Activated CD8-positive, alpha-beta T cell treated with anti-CD3 and anti-CD28 coated beads, Interleukin-2, amount 10 ng/mL, durations not matched to agents 7 days and 5 days (primary cell): ENCODE measurements around the gene NRGN. TPM values are rescaled to one million over a fixed set of nuclear protein-coding genes. Genes with fewer than 3 reads are reported as not detected.

Source experiments
- ATAC-seq: fragments of 150-1000 bp; cut with Tn5 transposase; one replicate; pipeline ENCODE4 v1.10.0; 2021; ENCODE audit warnings: moderate library complexity
- CTCF ChIA-PET: fragments of 350-600 bp; sonication (Branson Sonifier 250); formaldehyde crosslinking; loops from one replicate; lab custom pipeline; 2021; ENCODE audit warnings: antibody characterized with exemption; lab: Charles Lee
- POLR2A ChIA-PET: fragments of 350-600 bp; sonication (Branson Sonifier 250); formaldehyde crosslinking; loops from one replicate; lab custom pipeline; 2021; ENCODE audit warnings: antibody characterized with exemption; lab: Charles Lee
- DNase-seq: peaks from one replicate; pipeline ENCODE4 v3.0.0-alpha.2; 2020
- H3K27ac Mint-ChIP-seq: one replicate; pipeline ENCODE4 v1.8.0; 2021; ENCODE audit warnings: mild to moderate bottlenecking, mixed read lengths
- H3K27me3 Mint-ChIP-seq: one replicate; pipeline ENCODE4 v1.8.0; 2021; ENCODE audit warnings: low read depth, mixed read lengths
- H3K36me3 Mint-ChIP-seq: one replicate; pipeline ENCODE4 v1.8.0; 2021; ENCODE audit warnings: low read depth, mixed read lengths
- H3K4me1 Mint-ChIP-seq: one replicate; pipeline ENCODE4 v1.8.0; 2021; ENCODE audit warnings: low read depth, mixed read lengths
- H3K4me3 Mint-ChIP-seq: one replicate; pipeline ENCODE4 v1.8.0; 2021; ENCODE audit warnings: mild to moderate bottlenecking, mixed read lengths
- H3K9me3 Mint-ChIP-seq: one replicate; pipeline ENCODE4 v1.8.0; 2022; ENCODE audit warnings: mixed read lengths; ENCODE audit not compliant: insufficient read depth
- total RNA-seq, 2 experiments: library from RNA; stranded (reverse); gene quantifications; one replicate each; pipeline ENCODE4 v1.2.3, GENCODE V29; 2021

NRGN gene
- total RNA-seq, 2 experiments from 2014 or later = 5.7 to 6.1 TPM

- ChIA-PET CTCF (interaction anchor here (1.1 to 2.3 kb wide), 3 partner anchors 13 to 105 kb away, joined by 3 to 23 read pairs (median 6); no protein-coding TSS in a partner anchor), POLR2A (interaction anchor here (2.8 kb wide), 1 partner anchor 13 kb away, joined by 7 read pairs; no protein-coding TSS in a partner anchor)
- H3K4me3 Mint-ChIP-seq = no peak overlapping the region
- H3K27me3 Mint-ChIP-seq = peaks cover 46% of the 10 kb centered on the region
- no peaks in the 10 kb centered on the region for H3K9me3 Mint-ChIP-seq
- DNase-seq (no peak), ATAC-seq (no peak)
- H3K27ac Mint-ChIP-seq = no peak overlapping the region
- peaks cover 39% of the 10 kb centered on the region for H3K4me1 Mint-ChIP-seq
- no peaks in the 10 kb centered on the region for H3K36me3 Mint-ChIP-seq
Observed at GRCh38 chr11:124759266-124760204, 19.8 kb downstream of the NRGN start.

- no peak overlapping the region for H3K27ac Mint-ChIP-seq
- CTCF ChIA-PET = interaction anchor here (1.6 to 5.3 kb wide), 3 partner anchors 34 to 91 kb away, joined by 7 to 108 read pairs (median 34); no protein-coding TSS in a partner anchor
- POLR2A ChIA-PET = interaction anchor here (2.8 kb wide), 1 partner anchor 14 kb away, joined by 7 read pairs; no protein-coding TSS in a partner anchor
Observed at GRCh38 chr11:124760205-124760652, 20.5 kb downstream of the NRGN start.

GRCh38 chr11:124760806-124761205 lies 21.1 kb downstream of the NRGN start:
- H3K9me3 Mint-ChIP-seq = no peaks in the 10 kb centered on the region
- H3K27me3 Mint-ChIP-seq = peaks cover 46% of the 10 kb centered on the region
- ATAC-seq (no peak), DNase-seq (no peak)
- H3K4me3 Mint-ChIP-seq = no peak overlapping the region
- ChIA-PET POLR2A (interaction anchor here (2.8 kb wide), 1 partner anchor 14 kb away, joined by 7 read pairs; no protein-coding TSS in a partner anchor), CTCF (interaction anchor here (1.2 to 6.6 kb wide), 5 partner anchors 16 to 92 kb away, joined by 4 to 108 read pairs (median 34); no protein-coding TSS in a partner anchor)
- no peaks in the 10 kb centered on the region for H3K36me3 Mint-ChIP-seq
- no peak overlapping the region for H3K27ac Mint-ChIP-seq
- H3K4me1 Mint-ChIP-seq = peaks cover 37% of the 10 kb centered on the region

More at GRCh38 chr11:124760205-124760652, 20.5 kb downstream of the NRGN start:
- peaks cover 39% of the 10 kb centered on the region for H3K4me1 Mint-ChIP-seq
- ATAC-seq (no peak), DNase-seq (no peak)
- no peaks in the 10 kb centered on the region for H3K9me3 Mint-ChIP-seq
- H3K4me3 Mint-ChIP-seq = no peak overlapping the region
- H3K36me3 Mint-ChIP-seq = no peaks in the 10 kb centered on the region
- H3K27me3 Mint-ChIP-seq = peaks cover 46% of the 10 kb centered on the region

- Mint-ChIP-seq H3K4me3 (peak overlapping the region; percentile 55), H3K27ac (no peak overlapping the region), H3K27me3 (peaks cover 40% of the 10 kb centered on the region), H3K4me1 (peaks cover 31% of the 10 kb centered on the region), H3K9me3 (no peaks in the 10 kb centered on the region), H3K36me3 (no peaks in the 10 kb centered on the region)
- DNase-seq = no peak
- CTCF ChIA-PET = interaction anchor here (0.6 to 6.6 kb wide), 9 partner anchors 9 to 92 kb away, joined by 3 to 108 read pairs (median 26); partner anchors contain the start of genes SIAE, SPA17 and VSIG2
- ATAC-seq = no peak
- POLR2A ChIA-PET = interaction anchor here (0.5 to 0.7 kb wide), 2 partner anchors 115 to 137 kb away, joined by 3 to 6 read pairs; no protein-coding TSS in a partner anchor
Observed at GRCh38 chr11:124761301-124762104, 21.8 kb downstream of the NRGN start.

GRCh38 chr11:124762105-124762623 lies 22.4 kb downstream of the NRGN start, which contains the start of gene ESAM:
Gene ESAM (minus strand): TSS chr11:124762290. CDS start chr11:124762154, 136 bp downstream.
- ATAC-seq = peak; percentile 84
- Mint-ChIP-seq H3K9me3 (no peaks in the 10 kb centered on the region), H3K27ac (peak within 1 kb of the TSS; percentile 53), H3K27me3 (peaks cover 34% of the 10 kb centered on the region), H3K4me3 (peak within 1 kb of the TSS; percentile 87), H3K36me3 (no peaks in the 10 kb centered on the region), H3K4me1 (peaks cover 29% of the 10 kb centered on the region)
- CTCF ChIA-PET = interaction anchor here (0.6 to 6.6 kb wide), 22 partner anchors 9 to 189 kb away, joined by 3 to 108 read pairs (median 10); partner anchors contain the start of genes MSANTD2, NRGN, SIAE and SPA17
- POLR2A ChIA-PET = interaction anchor here (0.7 to 1.0 kb wide), 3 partner anchors 16 to 668 kb away, joined by 3 to 4 read pairs (median 3); no protein-coding TSS in a partner anchor
- peak; percentile 76 for DNase-seq

- DNase-seq (no peak), ATAC-seq (peak; percentile 34)
- Mint-ChIP-seq H3K4me3 (peak overlapping the region; percentile 87), H3K9me3 (no peaks in the 10 kb centered on the region), H3K36me3 (peaks cover 1% of the 10 kb centered on the region), H3K27ac (no peak overlapping the region), H3K27me3 (peaks cover 31% of the 10 kb centered on the region), H3K4me1 (peaks cover 29% of the 10 kb centered on the region)
- ChIA-PET CTCF (interaction anchor here (0.6 to 6.6 kb wide), 21 partner anchors 10 to 188 kb away, joined by 3 to 108 read pairs (median 11); partner anchors contain the start of genes MSANTD2, NRGN and VSIG2), POLR2A (interaction anchor here (0.7 to 1.0 kb wide), 3 partner anchors 16 to 667 kb away, joined by 3 to 4 read pairs (median 3); no protein-coding TSS in a partner anchor)
Observed at GRCh38 chr11:124762624-124763155, 22.9 kb downstream of the NRGN start.

- POLR2A ChIA-PET = interaction anchor here (0.7 to 1.0 kb wide), 2 partner anchors 17 to 667 kb away, joined by 3 to 4 read pairs; no protein-coding TSS in a partner anchor
- peak overlapping the region; percentile 87 for H3K4me3 Mint-ChIP-seq
- ATAC-seq = peak; percentile 52
- peak overlapping the region; percentile 53 for H3K27ac Mint-ChIP-seq
- H3K9me3 Mint-ChIP-seq = no peaks in the 10 kb centered on the region
- H3K4me1 Mint-ChIP-seq = peaks cover 23% of the 10 kb centered on the region
- CTCF ChIA-PET = interaction anchor here (0.6 to 6.6 kb wide), 33 partner anchors 9 to 187 kb away, joined by 3 to 108 read pairs (median 5); partner anchors contain the start of genes MSANTD2, NRGN, SIAE and SPA17
- H3K36me3 Mint-ChIP-seq = peaks cover 3% of the 10 kb centered on the region
- DNase-seq = peak; percentile 90
- peaks cover 28% of the 10 kb centered on the region for H3K27me3 Mint-ChIP-seq
Observed at GRCh38 chr11:124763156-124763947, 23.6 kb downstream of the NRGN start.

- peaks cover 3% of the 10 kb centered on the region for H3K36me3 Mint-ChIP-seq
- DNase-seq (no peak), ATAC-seq (no peak)
- peaks cover 9% of the 10 kb centered on the region for H3K4me1 Mint-ChIP-seq
- H3K9me3 Mint-ChIP-seq = no peaks in the 10 kb centered on the region
- ChIA-PET POLR2A (no interaction called here), CTCF (interaction anchor here (0.6 to 6.6 kb wide), 7 partner anchors 21 to 97 kb away, joined by 3 to 89 read pairs (median 3); no protein-coding TSS in a partner anchor)
- no peak overlapping the region for H3K27ac Mint-ChIP-seq
- peaks cover 6% of the 10 kb centered on the region for H3K27me3 Mint-ChIP-seq
- no peak overlapping the region for H3K4me3 Mint-ChIP-seq
Observed at GRCh38 chr11:124766156-124766555, 26.4 kb downstream of the NRGN start.

GRCh38 chr11:124768914-124769313 lies 29.2 kb downstream of the NRGN start:
- Mint-ChIP-seq H3K27me3 (no peaks in the 10 kb centered on the region), H3K27ac (no peak overlapping the region), H3K4me3 (no peak overlapping the region), H3K4me1 (no peaks in the 10 kb centered on the region), H3K36me3 (peaks cover 8% of the 10 kb centered on the region), H3K9me3 (no peaks in the 10 kb centered on the region)
- no peak for DNase-seq
- POLR2A ChIA-PET = no interaction called here
- no peak for ATAC-seq
- CTCF ChIA-PET = interaction anchor here (0.9 to 4.7 kb wide), 11 partner anchors 11 to 125 kb away, joined by 3 to 18 read pairs (median 3); partner anchors contain the start of genes SIAE and SPA17
